GM18505 (cell line): ENCODE measurements around the gene MNX1.

Source experiments
- ATAC-seq: cut with Tn5 transposase; IDR thresholded peaks from one replicate; pipeline ENCODE4 v1.9.1; 2021; ENCODE audit not compliant: unreplicated experiment
- POLR2A ChIP-seq: IDR thresholded peaks from 4 replicates; pipeline ENCODE4 v1.6.1; 2011; ENCODE audit warnings: borderline replicate concordance; ENCODE audit not compliant: insufficient read depth, insufficient read length; ENCODE audit errors: extremely low read depth

MNX1 gene

DNA sequence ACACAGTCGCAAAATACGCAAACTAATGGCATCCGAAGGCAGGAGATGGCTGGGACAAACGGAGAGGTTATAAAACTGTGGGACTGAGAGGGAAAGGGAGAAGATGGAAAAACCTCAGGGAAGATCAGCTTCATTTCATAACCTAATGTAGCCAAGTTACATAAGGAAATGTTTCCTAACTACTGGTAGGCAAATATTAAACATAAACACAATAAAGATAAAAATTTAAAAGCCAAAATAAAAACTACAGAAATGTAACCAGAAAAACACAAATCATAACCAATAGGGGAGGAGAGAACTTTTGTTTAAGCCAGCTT lies 13.1 kb upstream of the MNX1 start:
- TF ChIP-seq POLR2A: no peak
- ATAC-seq: no peak

DNA sequence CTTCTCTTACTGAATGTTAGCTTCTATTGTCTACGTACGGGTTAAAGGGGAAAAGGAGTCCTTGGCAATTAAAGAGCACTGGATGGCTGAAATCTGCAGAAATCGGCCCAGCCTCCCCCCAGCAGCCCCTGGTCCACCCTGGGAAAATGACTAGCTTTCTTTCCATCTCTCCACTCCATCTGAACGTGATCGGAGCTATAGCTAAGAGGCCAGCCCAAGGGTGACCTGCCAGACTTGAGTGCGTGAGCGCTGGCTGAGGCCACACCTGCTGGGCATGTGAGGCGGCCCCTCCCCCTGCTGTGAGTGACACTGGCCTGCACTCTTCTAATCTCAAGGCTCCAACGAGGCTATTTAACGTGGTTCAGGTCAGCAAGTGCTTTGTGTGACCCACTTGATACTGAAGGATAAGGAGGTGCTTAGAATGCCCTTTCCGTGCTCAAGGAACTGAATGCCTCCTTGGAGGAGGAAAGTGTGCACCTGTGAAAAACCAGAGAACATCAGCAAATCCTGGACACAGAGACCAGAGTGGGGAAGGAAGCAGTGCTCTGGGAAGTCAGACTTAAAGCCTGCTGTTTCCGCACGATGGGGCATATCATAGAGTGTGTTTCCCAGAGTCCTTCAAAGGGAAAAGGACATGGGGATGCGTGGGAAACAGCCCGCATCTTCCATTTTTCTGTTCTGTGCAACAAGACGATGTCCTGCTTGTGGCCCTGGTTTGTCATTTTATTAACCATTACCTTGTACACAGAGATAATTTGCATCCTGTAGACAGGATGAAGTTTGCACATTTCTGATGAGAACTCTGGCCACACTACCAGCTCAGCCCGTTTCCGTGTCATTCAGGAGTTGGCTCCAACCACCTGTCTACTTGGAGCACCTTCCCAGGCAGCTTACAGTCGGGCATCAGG lies 12.5 kb upstream of the MNX1 start:
- ATAC-seq: no peak
- TF ChIP-seq POLR2A: no peak

- TF ChIP-seq POLR2A: no peak
- no peak for ATAC-seq
Measured at GRCh38 chr7:157021871-157022680, 11.6 kb upstream of the MNX1 start.

DNA sequence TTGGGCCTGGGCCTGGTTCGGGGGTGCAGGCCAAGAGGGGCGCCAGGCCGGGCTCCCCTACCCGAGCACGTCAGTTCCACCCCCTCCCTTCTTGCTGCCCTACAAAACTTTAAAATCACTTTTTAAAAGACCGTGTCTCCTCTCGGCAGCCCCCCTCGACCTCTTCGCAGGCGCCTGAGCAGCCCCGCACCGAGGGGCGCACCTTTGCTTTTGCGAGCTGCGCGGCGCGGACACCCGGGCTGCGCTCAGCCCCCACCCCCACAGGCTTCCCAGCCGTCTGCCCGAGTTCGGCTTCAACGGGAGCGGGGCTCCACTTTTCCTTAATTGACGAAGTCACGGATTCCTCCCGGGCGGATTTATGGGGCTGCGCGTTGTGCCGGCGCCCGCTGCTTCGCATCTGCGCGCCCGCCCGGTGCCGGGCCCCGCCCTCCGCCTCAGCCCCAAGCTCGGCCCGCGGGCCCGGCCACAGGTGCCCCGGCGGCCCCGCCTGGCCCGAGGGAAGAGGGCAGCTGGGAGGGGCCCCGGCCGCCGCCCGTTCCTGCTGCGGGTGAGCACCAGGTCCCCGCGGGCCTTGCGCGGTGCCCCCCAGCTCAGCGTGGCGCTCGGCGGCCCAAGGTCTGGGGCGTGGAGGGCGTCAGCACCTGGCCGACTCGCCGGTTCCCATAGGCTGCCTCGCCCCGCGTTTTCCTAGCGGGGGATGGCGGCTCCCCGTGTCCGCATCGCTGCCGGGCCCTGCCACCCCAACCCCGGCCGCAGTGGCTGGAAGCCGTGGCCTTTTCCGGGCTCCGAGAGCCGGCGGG lies 10.8 kb upstream of the MNX1 start:
- ATAC-seq: no peak
- TF ChIP-seq POLR2A: no peak

DNA sequence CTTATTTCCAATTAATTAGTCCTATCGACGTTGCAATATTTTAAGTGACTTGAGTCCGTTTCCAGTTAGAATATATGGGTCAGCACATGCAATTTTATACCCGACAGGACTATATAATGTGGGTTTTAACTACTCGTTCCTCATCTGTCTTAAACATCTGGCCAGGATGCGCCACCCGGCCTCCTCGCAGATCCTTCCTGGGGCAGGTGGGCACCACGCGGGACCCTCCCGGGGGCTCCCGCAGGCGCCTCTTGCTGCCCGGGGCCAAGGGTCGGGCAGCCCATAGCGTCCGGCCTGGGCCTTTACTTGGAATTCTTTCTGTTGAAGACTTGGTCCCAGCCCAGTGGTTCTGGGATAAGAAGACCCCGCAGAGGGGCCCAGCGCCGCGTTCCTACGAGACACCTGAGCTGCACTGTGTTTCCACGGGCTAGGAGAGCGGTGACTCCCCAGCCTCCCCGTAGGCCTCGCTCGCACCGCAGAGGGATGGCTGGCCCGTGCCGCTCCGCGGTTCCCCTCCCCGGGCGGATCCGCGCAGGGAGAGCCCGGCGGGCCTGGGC lies 10.1 kb upstream of the MNX1 start:
- no peak for TF ChIP-seq POLR2A
- ATAC-seq: no peak

GRCh38 chr7:157019718-157020451 lies 9.4 kb upstream of the MNX1 start:
- no peak for ATAC-seq
- no peak for TF ChIP-seq POLR2A

GRCh38 chr7:157018997-157019608 lies 8.6 kb upstream of the MNX1 start:
- ATAC-seq: no peak
- no peak for TF ChIP-seq POLR2A

- no peak for TF ChIP-seq POLR2A
- no peak for ATAC-seq
Measured at GRCh38 chr7:157018328-157018996, 8.0 kb upstream of the MNX1 start.

DNA sequence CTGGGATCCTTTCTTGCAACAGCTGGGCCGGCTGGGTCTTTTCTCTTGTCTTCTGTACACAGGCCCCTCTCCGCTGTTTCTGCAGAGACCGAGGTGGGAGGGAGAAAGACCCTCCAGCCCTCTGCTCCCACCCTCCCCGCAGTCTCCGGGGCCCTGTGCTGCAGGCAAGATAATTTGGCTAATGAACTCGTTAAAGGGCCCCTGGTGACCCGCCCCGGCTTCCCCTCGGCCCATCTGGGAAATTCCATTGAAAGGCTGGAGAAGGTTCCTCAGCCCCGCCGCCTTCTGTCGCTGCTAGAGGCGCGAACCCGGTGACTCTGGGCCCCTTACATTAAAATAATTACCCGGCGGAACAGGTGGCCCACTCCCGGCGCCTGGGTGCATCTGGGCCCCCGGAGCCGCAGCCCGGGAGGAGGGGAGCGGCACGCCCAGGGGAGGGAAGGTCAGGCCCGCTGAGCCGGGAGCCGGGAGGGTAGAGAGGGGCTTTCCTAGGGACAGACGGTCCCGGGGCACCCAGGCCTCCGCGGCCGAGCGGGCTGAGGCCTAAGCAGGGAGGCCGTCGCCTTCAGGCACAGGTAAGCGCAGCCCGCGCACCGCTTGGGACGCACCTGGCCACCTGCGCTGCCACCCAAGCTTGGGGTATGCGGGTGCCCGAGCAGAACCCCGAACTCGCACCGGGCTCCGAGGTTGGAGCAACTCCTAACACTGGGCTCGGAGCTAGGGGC lies 7.3 kb upstream of the MNX1 start:
- no peak for TF ChIP-seq POLR2A
- ATAC-seq: no peak

GRCh38 chr7:157017149-157017548 lies 6.7 kb upstream of the MNX1 start:
- no peak for TF ChIP-seq POLR2A
- no peak for ATAC-seq
